HG03135 (cell line): ENCODE results near the gene GPR146.
A peak's percentile ranks its signal among the peaks of the same experiment; 100 is the strongest.

Experiments
- ATAC-seq: cut with Tn5 transposase; IDR thresholded peaks from one replicate; pipeline ENCODE4 v1.9.1; 2021; ENCODE audit warnings: mild to moderate bottlenecking, moderate library complexity; ENCODE audit not compliant: unreplicated experiment

GPR146 gene

GRCh38 chr7:1011297-1012003 lies 32.9 kb upstream of the GPR146 start:
- no peak for ATAC-seq

GRCh38 chr7:1012004-1012715 lies 32.2 kb upstream of the GPR146 start:
- no peak for ATAC-seq

- ATAC-seq: no peak
Observed at GRCh38 chr7:1012716-1013095, 31.6 kb upstream of the GPR146 start.

- no peak for ATAC-seq
Observed at GRCh38 chr7:1013581-1013980, 30.8 kb upstream of the GPR146 start.

GRCh38 chr7:1014681-1015080 lies 29.7 kb upstream of the GPR146 start:
- ATAC-seq: no peak

- ATAC-seq: no peak
Observed at GRCh38 chr7:1015196-1016121, 28.9 kb upstream of the GPR146 start.

- ATAC-seq: no peak
Observed at GRCh38 chr7:1016577-1017531, 27.5 kb upstream of the GPR146 start.

GRCh38 chr7:1017586-1018333 lies 26.6 kb upstream of the GPR146 start:
- no peak for ATAC-seq

- ATAC-seq: no peak
Observed at GRCh38 chr7:1018334-1018695, 26.0 kb upstream of the GPR146 start.

GRCh38 chr7:1019255-1019785 lies 25.0 kb upstream of the GPR146 start:
- no peak for ATAC-seq

- ATAC-seq: no peak
Observed at GRCh38 chr7:1019789-1020610, 24.3 kb upstream of the GPR146 start.

- no peak for ATAC-seq
Observed at GRCh38 chr7:1020849-1021251, 23.5 kb upstream of the GPR146 start.

GRCh38 chr7:1021366-1021765 lies 23.0 kb upstream of the GPR146 start:
- ATAC-seq: no peak

- ATAC-seq: no peak
Observed at GRCh38 chr7:1021931-1022330, 22.4 kb upstream of the GPR146 start.

- no peak for ATAC-seq
Observed at GRCh38 chr7:1022356-1022755, 22.0 kb upstream of the GPR146 start.

- no peak for ATAC-seq
Observed at GRCh38 chr7:1022801-1023465, 21.4 kb upstream of the GPR146 start.

- ATAC-seq: peak; percentile 52
Observed at GRCh38 chr7:1024331-1024841, 20.0 kb upstream of the GPR146 start.
